HUDEP-2 (cell line): ENCODE data around the gene LARP4.
"Not testable (repeated sequence)": the region's sequence is repeated elsewhere in the genome, so short reads cannot be mapped to it uniquely, and the experiment has no call there.

Experiments used
- DNase-seq, 76 experiments: peaks; one replicate each; lab custom pipeline; 2025; ENCODE audit not compliant: unreplicated experiment in 76 of 76; lab: John Stamatoyannopoulos, UW

The LARP4 gene

GRCh38 chr12:50400104-50400637 is 514 bp upstream of the LARP4 start:
- DNase-seq = no peak

- peak in 9 of 76 experiments; percentile 1 to 47 (median 28) for DNase-seq
Measured at GRCh38 chr12:50401500-50402081, 906 bp downstream of the LARP4 start.

DNA sequence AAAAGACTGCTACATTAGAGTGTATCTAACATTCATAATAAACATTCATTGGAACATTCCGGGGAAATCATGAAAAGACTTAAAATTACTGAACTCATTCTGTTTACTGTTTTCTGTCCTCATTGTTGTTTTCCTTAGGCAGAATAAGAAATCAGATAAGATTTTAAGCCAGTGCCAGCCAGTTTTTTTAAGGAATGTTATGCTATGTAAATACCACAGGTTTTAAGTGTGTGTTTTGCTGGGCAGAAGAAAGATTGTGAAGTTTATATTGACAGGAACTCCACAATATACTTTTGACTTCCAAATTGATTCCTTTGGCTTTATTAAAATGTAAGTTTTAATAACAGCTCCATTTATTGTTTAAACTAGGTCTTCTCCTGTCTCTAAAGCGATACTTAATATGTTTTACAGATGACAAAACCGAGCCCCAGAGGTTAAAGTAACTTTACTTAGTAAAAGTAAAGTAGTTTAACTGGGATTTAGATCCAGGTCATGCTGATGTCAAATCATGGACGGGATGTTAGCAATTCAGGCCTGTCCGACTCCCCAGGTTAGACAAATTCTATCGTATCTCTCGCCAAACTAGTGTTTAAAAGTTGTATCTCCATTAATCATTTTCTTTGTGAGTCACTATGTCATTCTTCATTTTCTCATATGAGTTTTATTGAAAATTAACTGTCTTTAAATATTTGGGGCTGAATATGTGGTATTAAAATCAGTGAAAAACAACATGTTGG is 1.7 kb downstream of the LARP4 start:
- no peak for DNase-seq

- no peak for DNase-seq
Measured at GRCh38 chr12:50403001-50403440, 2.3 kb downstream of the LARP4 start.

- no peak for DNase-seq
Measured at GRCh38 chr12:50404307-50404706, 3.6 kb downstream of the LARP4 start.

DNA sequence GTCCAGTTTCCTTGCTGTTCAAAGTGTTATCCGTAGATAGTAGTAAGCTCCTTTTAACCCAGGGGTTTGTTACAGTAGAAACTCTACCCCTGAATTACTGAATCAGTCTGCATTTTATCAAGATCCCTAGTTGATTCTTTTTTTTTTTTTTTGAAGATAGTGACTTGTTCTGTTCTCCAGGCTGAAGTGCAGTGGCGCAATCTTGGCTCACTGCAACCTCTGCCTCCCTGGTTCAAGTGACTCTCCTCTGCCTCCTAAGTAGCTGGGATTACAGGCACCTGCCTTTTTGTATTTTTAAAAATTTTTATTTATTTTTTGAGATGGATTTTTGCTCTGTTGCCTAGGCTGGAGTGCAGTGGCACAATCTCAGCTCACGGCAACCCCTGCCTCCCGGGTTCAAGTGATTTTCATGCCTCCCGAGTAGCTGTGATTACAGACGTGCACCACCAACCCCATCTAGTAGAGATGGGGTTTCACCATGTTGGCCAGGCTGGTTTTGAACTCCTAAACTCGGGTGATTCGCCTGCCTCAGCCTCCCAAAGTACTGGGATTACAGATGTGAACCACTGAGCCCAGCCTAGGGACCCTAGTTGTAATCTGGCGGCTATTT is 10.5 kb downstream of the LARP4 start:
- DNase-seq = no peak

DNA sequence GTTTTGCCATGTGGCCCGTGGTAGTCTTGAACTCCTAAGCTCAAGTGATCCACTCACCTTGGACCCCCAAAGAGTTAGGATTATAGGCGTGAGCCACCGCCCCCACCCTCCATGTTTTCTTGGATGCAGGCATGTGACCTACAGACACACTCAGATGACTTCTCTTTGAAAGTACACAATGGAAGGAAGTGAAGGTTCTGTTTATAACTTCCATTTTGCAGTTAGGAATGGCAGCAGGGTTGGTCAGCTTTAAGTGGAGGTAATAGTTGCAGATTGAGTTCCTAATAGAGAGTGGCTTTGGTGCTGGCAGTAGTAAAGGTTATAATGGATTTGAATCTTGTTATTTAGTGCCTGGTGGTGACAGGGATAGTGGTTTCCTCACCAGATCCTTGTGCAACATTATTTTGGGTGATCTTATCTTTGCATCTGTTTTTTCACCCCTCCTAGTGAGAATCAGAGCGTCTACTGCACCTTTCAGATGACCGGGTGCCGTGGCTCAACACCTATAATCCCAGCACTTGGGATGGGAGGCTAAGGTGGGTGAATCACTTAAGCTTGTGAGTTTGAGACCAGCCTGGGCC is 15.3 kb downstream of the LARP4 start:
- no peak for DNase-seq

GRCh38 chr12:50419112-50419909 is 18.6 kb downstream of the LARP4 start:
- no peak for DNase-seq

GRCh38 chr12:50422855-50423254 is 22.2 kb downstream of the LARP4 start:
- DNase-seq = not testable (repeated sequence)

- DNase-seq = not testable (repeated sequence)
Measured at GRCh38 chr12:50423342-50423741, 22.7 kb downstream of the LARP4 start.

- no peak for DNase-seq
Measured at GRCh38 chr12:50425589-50426258, 25.0 kb downstream of the LARP4 start.

GRCh38 chr12:50431656-50432055 is 31.0 kb downstream of the LARP4 start:
- DNase-seq = not testable (repeated sequence)

DNA sequence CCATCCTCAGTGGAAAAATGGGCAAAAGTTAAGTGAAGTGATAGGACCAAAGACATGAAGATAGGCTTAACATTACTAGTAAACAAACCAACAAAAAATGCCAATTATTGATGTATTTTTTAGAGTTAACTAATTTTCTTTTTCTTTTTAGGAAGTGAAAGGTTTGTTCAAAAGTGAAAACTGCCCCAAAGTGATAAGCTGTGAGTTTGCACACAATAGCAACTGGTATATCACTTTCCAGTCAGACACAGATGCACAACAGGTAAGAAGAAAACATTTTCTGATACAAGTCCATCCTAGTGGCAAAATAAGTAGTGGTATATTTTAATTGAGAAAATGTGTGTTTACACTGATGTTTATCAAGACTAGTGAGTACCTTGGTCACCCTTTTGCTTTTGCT is 39.6 kb downstream of the LARP4 start:
- no peak for DNase-seq

- DNase-seq = no peak
Measured at GRCh38 chr12:50441763-50442162, 41.1 kb downstream of the LARP4 start.

DNA sequence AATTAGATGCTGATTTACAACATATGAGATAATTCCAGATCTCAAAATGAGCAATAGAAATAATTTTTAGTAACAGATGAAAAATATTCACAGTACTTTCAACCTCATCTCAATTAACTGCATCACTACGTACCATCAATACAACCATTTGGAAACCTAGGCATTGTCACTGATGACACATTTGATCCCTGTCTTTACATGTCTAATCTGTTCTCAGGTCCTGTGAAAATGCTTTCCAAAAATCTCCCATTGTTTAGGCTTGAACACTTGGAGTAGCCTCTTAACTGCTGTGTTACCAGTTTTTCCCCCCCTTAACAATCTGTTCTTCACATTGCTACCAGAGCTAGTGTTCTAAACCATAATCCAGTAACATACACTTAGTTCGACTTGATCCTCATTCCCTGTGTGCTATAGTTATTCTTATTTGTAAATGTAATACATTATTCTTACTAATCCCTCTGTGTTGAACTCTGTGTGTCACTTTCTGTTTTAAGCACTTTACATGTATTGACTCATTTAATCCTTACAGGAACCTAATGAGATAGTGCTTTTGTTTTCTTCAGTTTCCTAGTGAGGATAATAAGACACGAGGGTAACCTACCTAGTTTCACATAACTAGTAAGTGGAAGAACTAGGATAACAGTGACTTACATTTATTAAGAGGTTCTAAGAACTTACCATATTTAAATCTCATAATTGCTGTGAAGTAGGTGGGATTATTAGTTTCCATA is 41.7 kb downstream of the LARP4 start:
- DNase-seq = no peak

DNA sequence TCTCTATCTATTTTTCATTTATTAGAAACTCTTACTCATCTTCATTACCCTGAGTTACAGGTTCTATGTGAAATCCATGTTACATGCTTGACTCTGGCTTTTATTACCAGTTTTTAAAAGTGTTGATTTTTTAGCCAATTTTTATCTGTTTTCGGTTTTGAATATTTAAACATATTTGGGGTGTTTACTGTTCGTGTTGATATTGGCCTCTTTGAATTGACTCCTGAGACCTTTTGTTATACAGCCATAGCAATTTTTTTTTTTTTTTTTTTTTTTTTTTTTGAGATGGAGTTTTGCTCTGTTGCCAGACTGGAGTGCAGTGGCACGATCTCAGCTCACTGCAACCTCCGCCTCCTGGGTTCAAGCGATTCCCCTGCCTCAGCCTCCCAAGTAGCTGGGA is 49.0 kb downstream of the LARP4 start:
- not testable (repeated sequence) for DNase-seq

GRCh38 chr12:50452795-50453194 is 52.1 kb downstream of the LARP4 start:
- no peak for DNase-seq

GRCh38 chr12:50453872-50454271 is 53.2 kb downstream of the LARP4 start:
- no peak for DNase-seq

- no peak for DNase-seq
Measured at GRCh38 chr12:50458606-50459005, 57.9 kb downstream of the LARP4 start.
